ENCODE results near the gene KRT32.
"Not testable (repeated sequence)": the region's sequence is repeated elsewhere in the genome, so short reads cannot be mapped to it uniquely, and the experiment has no call there.

Gene KRT32

DNA sequence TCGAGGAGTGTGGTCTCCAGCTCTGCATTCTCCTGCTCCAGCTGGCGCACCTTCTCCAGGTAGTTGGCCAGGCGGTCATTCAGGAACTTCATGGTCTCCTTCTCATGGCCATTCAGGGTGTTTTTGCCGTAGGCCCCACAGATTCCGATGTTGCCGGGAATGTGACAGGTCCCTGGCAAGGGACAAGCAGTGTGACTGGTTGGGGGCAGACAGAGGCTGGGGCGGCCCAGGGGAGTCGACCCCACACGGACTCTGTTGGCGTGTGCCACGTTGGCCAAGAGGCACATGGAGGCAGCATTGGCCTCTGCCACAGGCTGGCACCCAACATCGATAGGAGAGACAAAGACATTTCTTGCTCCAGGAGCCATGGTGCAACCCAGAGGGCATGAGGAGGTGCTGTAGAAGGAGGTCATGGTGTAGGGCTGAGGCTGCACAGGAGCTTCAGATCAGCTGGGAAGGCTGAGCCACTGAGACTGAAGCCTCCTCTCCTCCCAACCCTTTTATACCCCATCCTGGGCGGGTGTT lies 43.0 kb downstream of the KRT32 start, which contains the start of gene KRT37:
TSS of gene KRT37 (minus strand) at position 475 of the 525 bp plus-strand sequence. CDS start at position 413, 62 bp downstream.
- DNase-seq = no peak

DNA sequence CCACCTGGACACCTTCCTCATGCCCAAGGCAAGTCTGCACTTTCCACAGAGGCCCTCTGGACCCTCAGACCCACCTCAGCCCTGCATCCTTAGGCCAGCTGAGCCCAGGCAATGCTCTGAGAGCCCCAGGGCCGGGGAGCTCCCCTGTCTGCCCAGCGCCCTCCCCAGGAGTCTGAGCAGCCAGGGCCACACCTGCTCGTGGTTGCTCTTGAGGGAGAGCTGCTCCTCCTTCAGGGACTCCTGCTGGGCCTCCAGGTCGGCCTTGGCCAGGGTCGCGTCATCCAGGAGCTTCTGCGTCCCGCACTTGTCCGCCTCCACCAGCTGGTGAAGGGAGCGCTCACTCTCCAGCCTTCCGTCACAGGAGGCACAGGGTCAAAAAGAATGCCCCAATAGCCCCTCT lies 44.6 kb downstream of the KRT32 start:
- not testable (repeated sequence) for DNase-seq

DNA sequence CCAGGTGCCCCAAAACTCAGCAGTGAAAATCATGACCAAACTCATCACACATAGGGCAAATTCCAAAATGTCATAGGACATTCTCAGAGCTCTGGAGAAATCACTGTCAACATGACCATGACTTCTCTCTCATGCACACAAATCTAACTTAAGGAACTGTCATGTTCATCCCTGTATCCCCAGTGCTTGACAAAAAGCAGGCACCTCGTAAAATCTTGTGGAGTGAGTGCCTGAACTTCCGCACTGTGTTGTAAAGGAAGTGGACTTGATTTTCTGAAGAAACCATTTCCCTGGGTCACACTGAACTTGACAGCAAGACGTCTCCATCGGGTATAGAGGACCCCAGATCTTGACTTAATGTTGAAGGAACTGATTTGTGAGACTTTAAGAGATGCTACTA lies 45.6 kb downstream of the KRT32 start:
- no peak for DNase-seq

DNA sequence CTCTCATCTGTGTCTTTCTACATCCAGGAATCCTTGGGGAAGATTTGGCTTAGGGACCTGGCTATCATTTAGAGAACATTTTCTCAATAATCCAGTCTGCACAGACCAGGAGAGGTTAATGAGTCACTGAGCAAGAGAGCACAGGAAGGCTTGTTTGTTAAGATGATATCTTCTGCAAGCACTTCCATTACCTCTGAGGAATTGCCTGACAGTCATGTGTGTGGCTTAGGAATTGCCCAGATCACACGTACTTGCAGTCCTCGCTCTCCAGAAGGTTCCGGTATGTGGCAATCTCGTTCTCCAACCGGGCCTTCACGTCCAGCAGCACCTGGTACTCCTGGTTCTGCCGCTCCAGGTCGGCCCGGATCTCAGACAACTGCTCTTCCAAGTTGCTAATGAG lies 46.1 kb downstream of the KRT32 start:
- no peak for DNase-seq

DNA sequence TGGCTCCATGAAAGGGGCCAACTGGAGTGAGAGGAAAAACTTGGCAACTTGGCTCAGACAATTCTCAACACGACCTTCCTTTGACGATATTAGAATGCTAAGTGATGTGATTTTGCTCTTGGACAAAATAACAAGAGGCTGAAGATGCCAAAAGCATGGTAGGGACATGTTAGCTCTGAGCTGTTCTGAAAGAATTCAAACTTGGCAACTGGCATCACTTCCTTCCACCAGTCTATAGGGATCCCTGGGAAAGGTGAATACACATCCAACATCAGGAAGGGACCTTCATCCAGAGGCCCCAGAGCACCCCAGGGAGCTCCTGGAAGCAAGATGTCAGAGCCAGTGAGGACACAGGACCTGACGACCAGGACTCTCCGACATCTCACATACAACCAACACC lies 47.1 kb downstream of the KRT32 start:
- DNase-seq = no peak

DNA sequence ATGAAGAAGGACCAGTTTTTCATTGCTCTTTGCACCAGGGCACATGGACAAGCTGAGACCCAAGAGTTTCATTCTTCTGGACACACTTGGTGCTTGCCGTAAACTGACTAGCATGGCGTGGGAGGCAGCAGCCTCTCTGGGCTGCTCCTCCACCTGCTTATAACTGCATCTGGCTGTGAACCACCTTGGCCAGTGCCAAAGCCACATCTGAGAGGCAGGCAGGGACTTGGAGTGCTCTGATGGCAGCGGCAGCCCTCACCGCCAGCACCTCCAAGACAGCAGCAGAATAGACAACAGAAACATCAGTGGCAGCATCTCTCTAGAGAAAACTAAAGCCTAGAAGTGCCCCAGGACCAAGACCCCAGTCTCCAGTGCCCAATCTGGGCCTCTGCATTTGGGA lies 47.5 kb downstream of the KRT32 start:
- DNase-seq = no peak

DNA sequence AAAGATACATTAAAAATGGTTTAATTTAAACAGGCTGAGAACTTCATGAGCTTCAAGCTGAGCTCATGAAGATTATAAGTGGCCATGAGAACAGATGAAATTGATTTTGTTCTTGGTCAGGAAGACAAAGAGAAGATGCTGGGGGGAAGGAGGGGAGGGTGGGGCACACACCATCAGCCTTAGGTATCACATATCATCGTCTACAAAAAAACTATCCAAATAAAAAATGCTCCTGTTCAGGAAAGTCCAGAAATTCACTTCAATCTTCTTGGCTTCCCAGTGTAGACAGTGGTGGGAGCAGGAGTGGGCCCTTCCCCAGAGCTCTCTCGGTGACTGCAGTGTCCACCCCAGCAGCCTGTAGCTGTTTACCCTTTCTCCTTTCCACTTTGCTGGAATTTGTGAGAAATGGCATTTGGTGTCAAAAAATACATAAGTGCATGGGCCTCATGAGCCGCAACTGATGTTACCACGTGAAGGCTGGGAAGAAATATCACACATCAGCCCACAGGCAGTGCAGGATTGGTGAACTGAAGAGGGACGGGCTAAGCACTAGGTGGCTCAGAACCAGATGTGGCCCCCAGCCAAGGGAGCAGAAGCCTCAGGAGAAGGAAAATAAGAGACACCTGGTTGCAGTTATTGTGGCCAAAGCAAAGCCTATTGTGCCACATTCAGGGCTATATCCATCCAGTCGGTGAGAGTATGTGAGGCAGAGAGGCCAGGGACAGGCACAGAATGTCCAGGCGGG lies 48.9 kb downstream of the KRT32 start:
- no peak for DNase-seq

DNA sequence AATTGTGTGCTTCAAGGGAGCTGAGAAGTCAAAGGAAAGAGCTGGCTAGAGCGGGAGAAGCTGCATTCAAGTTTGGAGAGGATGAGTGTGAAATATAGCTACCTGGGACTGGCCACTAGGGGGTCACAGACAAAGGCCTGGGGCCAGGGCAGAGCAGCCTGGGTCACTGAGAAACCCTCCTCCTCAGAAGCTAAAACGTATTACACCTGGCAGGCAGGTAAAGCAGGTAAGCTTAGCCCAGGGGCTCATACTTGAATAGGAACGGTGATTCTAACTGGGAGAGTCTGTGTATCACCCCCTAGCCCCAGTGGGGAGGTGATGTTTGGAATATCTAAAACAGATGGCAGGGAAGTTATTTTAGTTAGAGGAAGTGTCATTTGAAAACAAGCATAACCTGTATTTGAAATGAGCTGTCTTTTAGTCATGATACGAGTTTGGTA lies 49.6 kb downstream of the KRT32 start:
- DNase-seq = no peak

DNA sequence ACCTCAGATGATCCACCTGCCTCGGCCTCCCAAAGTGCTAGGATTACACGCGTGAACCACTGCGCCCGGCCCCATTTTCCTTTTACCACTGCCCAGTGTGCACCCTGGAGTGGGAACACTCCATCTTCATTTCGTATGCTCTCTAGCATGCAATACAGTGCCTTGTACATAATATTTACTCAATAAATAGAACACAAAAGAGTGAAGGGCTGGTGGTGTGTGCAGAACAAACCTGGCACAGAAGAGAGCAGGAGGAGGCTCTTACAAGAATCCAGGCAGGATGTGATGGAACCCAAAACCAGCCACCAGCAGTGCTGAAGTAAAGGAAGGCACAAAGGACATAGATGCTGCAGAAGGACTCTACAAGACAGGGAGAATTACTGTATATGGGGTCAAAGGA lies 50.1 kb downstream of the KRT32 start:
- no peak for DNase-seq

DNA sequence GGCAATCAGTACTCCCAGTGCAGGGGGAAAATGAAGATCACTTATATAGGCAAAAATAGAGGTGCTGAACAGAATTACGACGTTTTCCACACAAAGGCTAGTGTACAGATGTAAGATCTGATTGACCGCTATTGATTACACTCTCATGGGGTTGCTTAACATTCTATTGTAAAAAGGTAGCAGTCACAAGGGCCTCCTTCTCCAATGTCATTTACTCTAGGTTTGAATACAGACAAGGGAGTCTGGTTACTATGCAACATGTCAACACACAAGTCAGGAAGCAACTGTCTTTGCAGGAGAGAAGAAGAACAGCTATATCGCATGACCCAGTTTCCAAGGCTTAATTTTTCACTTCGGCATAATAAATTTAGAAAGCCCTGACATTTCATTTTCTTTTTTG lies 50.7 kb downstream of the KRT32 start:
- DNase-seq = no peak

DNA sequence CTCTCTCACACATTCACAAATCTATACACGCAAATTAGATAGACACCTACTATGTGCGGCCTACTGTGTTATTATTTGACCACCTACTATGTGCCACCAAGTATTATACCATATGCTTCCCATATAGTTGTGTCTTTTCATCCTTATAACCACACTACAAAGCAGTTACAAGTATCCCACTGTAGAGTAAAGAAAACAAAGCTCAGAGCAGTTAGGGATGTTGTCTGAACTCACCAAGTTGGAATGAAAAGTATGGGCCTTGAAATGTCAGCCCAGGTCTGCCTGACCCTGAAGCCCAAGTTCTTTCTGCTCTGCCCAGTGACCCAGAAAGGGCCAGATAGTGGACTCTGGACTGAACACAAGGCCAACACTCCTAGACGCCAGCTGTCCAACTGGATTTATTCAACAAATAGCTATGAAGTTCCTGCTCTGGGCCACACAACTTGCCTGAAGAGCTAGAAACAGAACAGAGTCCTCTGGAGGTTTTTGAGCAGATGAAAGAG lies 51.3 kb downstream of the KRT32 start:
- no peak for DNase-seq

DNA sequence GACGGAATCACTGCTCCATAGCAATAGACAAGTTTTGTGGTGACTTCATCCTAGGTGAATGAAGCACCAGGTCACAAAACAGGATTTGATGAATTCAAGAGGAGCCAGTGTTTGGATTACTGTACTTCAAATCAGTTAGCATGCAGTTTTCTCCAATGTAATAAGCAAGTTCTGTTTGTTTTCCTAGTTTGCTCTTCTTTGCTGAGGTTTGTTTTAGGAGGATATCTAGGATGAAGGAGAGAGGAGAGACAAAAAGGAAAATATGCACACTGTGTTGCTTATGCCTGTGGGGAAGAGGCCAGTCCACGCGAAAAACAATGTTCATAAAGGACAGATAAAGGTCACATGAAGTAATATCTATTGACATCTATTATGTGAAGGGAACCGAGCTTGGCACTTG lies 51.8 kb downstream of the KRT32 start:
- no peak for DNase-seq

DNA sequence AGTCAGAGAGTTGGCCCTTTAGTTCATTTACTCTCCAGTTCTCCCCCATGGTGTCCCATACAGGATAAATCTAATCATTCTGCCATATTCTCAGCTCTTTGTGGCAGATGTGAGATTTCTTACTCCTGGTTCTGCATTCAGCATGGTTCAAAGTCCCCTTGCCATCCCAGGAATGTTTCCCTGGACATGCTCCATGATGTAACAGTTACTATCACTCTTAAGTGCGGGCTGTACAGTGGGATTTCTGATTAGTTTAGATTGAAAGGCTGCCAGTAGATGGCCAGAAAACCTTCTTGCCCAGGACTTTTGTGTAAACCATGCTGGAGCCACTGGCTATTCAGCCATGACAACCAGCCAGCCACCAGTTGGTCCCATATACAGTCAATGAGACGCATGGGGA lies 53.2 kb downstream of the KRT32 start:
- no peak for DNase-seq

DNA sequence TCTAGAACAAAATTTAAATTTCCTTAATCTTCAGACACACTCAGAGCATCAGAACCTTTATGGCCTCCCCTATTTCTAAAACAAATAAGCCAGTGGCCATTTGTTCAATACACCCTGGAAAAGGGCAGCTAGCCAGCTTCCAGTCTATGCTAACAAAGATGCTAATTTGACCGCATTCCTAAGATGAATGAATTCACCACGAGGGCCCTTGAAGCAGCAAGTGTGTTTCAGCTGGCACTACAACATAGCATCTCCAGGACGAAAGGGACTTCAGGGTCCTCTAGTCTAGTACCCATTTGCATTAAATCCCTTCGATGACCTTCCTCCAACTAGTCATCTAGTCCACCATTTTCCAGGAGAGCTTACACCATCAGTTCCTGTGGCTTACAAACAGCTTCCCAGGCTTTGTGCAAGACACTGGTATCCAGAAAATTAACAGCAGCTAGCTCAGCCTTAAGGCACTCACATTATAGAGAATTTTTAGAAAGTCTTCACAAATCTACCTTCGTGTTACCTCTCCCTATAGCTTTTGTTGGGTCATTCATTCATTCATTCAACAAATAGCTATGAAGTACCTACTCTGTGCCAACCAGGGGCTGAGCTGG lies 53.7 kb downstream of the KRT32 start:
- DNase-seq = no peak

DNA sequence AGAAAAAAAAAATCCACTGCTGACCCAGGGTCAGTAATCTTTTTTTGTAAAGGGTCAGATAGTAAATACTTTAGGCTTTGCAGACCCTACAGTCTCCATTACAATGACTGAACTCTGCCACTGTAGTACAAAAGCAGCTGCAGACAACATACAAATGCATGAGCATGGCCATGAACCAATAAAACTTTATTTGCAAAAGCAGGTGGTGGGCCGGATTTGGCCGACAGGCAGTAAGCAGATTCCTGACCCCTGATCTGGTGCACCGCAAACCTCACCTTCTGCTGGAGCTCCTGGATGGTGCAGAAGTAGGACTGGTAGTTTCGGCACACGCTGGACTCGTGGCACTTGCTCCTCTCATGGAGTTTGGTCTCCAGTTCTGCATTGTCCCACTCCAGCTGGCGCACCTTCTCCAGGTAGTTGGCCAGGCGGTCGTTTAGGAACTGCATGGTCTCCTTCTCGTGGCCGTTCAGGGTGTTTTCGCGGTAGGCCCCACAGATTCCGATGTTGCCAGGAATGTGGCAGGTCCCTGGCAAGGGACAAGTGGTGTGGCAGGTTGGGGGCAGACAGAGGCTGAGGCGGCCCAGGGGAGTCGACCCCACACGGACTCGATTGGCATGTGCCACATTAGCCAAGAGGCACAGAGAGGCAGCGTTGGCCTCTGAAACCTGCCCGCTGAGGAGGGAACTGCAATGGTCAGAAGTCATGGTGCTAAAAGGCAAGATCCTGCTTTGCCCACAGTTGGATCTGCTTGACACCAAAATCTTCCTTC lies 55.9 kb downstream of the KRT32 start:
- DNase-seq = no peak
